HFFc6 (cell line): Measurements from ENCODE around the gene PRMT5. TPM values are rescaled to one million over a fixed set of nuclear protein-coding genes. Genes with fewer than 3 reads are reported as not detected.
"Not testable (repeated sequence)": the region's sequence is repeated elsewhere in the genome, so short reads cannot be mapped to it uniquely, and the experiment has no call there.

Experiments used
- DNase-seq: peaks from one replicate; pipeline ENCODE4 v3.0.0-alpha.2; 2018
- H3K27ac Mint-ChIP-seq: 2 replicates; pipeline ENCODE4 v1.8.0; 2020; ENCODE audit warnings: mild to moderate bottlenecking, mixed read lengths
- H3K27me3 Mint-ChIP-seq: 2 replicates; pipeline ENCODE4 v1.8.0; 2021; ENCODE audit warnings: mild to moderate bottlenecking, moderate library complexity, mixed read lengths; ENCODE audit not compliant: insufficient read depth
- H3K36me3 Mint-ChIP-seq: 2 replicates; pipeline ENCODE4 v1.8.0; 2021; ENCODE audit warnings: low read depth, mixed read lengths
- H3K4me1 Mint-ChIP-seq: 2 replicates; pipeline ENCODE4 v1.8.0; 2020; ENCODE audit warnings: low read depth, mixed read lengths
- H3K4me3 Mint-ChIP-seq: 2 replicates; pipeline ENCODE4 v1.8.0; 2020; ENCODE audit warnings: mild to moderate bottlenecking, moderate library complexity, mixed read lengths
- H3K9me3 Mint-ChIP-seq: 2 replicates; pipeline ENCODE4 v1.8.0; 2020; ENCODE audit warnings: mild to moderate bottlenecking, mixed read lengths
- total RNA-seq, 6 experiments: library from RNA; stranded (reverse); fragmentation: NEBNext Ultra II Directional; extraction: Animal tissue kit (Norgen Biotek cat#: 25700); gene quantifications; 2 replicates in 1 of 6; 3 replicates in 5 of 6; pipeline ENCODE4 v1.2.3, GENCODE V29; 2021
- TF ChIP-seq, protein P1 (sequence below): fragments of 200-600 bp; sonication (generic); IDR thresholded peaks from 2 replicates; pipeline ENCODE4 v1.5.0; 2021; ENCODE audit warnings: antibody characterized with exemption, mild to moderate bottlenecking

The PRMT5 gene
- total RNA-seq, 6 experiments from 2014 or later, result 102 to 125 (median 110) TPM

DNA sequence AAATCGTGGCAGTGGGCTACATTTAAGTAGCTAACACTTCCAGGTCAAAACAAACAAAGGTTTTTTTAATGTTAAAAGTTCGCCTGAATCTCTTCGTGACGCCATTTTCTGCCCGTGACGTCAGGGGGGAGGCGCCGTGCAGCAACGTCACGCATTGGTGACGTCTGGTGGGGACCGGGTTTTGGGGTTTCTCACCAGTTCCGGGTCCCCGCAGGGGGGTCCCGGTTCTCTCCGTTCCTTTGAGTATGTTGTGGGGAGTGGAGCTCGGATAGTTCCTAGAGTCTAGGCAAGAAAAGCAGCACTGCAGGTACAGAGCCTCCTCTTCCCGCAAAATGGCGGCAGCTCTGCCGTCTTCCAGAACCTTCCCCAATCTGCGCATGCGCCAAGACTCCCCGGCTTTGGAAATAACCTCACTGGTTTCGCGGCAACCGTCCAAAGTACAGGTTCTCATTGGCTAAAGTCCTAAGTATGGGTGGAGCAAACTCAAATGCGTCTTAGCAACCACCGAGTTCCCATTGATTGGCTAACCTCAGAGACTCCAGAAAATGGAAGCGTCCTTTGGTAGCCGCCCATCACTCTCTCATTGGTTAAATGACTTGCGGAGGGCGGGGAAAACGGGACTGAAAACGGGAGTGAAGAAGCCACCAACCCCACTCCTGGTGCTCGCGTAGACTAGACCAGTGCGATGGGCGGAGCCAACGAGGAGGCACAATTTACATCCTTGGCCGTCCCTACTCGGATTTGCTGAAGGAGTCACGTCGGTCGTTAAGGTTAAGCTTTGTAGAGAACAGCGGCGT lies 10.2 kb downstream of the PRMT5 start, which contains the start of gene RBM23:
TSS of gene RBM23 (minus strand) at position 346 of the 797 bp plus-strand sequence.
- H3K27ac Mint-ChIP-seq, result peak within 1 kb of the TSS; percentile 100
- H3K4me1 Mint-ChIP-seq, result peaks cover 55% of the 10 kb centered on the region
- peaks cover 8% of the 10 kb centered on the region for H3K9me3 Mint-ChIP-seq
- TF ChIP-seq, protein P1, sequence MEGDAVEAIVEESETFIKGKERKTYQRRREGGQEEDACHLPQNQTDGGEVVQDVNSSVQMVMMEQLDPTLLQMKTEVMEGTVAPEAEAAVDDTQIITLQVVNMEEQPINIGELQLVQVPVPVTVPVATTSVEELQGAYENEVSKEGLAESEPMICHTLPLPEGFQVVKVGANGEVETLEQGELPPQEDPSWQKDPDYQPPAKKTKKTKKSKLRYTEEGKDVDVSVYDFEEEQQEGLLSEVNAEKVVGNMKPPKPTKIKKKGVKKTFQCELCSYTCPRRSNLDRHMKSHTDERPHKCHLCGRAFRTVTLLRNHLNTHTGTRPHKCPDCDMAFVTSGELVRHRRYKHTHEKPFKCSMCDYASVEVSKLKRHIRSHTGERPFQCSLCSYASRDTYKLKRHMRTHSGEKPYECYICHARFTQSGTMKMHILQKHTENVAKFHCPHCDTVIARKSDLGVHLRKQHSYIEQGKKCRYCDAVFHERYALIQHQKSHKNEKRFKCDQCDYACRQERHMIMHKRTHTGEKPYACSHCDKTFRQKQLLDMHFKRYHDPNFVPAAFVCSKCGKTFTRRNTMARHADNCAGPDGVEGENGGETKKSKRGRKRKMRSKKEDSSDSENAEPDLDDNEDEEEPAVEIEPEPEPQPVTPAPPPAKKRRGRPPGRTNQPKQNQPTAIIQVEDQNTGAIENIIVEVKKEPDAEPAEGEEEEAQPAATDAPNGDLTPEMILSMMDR, result no peak
- DNase-seq, result peak; percentile 100
- H3K36me3 Mint-ChIP-seq, result peaks cover 65% of the 10 kb centered on the region
- H3K4me3 Mint-ChIP-seq, result peak within 1 kb of the TSS; percentile 100
- H3K27me3 Mint-ChIP-seq, result peaks cover 9% of the 10 kb centered on the region

DNA sequence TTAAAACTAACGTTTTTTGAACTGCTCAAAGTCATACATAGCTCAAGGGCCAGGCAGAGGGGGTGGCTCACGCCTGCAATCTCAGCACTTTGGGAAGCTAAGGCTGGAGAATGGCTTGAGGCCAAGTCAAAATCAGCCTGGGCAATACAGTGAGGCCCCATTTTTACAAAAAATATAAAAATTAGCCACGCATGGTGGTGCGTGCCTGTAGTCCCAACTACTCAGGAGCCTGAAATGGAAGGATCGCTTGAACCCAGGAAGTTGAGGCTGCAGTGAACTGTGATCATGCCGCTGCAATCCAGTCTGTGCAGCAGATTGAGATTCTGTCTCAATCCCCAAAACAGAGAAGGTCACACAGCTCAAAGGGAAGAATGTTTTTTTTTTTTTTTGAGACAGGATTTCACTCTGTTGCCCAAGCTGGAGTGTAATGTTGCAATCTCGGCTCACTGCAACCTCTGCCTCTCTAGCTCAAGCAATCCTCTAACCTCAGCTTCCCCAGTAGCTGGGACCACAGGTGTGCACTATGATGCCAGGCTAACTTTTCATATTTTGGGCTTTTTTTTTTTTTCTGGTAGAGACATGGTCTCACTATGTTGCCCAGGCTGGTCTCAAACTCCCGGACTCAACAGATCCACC lies 13.2 kb downstream of the PRMT5 start:
- Mint-ChIP-seq H3K4me3 (no peak overlapping the region), H3K4me1 (peaks cover 32% of the 10 kb centered on the region), H3K9me3 (peaks cover 8% of the 10 kb centered on the region), H3K27ac (no peak overlapping the region), H3K27me3 (peaks cover 9% of the 10 kb centered on the region), H3K36me3 (peaks cover 45% of the 10 kb centered on the region)
- DNase-seq, result no peak
- TF ChIP-seq, protein P1, result no peak

DNA sequence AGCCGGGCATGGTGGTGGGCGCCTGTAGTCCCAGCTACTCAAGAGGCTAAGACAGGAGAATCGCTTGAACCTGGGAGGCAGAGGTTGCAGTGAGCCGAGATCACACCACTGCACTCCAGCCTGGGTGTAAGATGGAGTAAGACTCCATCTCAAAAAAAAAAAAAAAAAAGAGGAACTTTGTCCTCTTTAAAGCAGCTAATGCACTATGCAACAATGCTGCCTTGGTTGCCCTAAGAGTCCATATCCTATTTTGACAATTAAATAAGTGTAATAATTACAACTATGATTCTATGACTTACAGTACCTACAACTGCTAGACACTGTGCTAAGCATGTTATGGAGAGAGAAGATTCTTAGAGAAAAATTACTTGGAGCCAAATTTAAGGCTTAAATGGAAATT lies 14.3 kb downstream of the PRMT5 start:
- not testable (repeated sequence) for H3K9me3 Mint-ChIP-seq, H3K27me3 Mint-ChIP-seq, H3K27ac Mint-ChIP-seq, H3K4me3 Mint-ChIP-seq, DNase-seq
- peaks cover 35% of the 10 kb centered on the region for H3K36me3 Mint-ChIP-seq
- peaks cover 26% of the 10 kb centered on the region for H3K4me1 Mint-ChIP-seq

DNA sequence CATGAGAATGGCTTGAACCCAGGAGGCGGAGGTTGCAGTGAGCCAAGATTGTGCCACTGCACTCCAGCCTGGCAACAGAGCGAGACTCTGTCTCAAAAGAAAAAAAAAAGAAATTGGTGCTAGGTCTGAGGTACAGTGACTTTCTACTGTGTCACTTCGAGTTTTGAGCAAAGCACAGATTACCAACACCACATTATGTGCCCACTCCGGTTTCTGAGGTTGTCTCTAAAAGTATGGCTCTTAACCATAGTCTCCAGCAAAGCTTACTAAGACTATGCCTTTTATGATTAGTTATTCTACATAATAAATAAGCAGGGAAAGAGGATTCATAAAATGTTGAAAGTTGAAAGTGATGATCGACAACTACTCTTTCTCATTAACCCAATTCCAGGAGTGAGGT lies 18.3 kb downstream of the PRMT5 start:
- Mint-ChIP-seq H3K27ac (no peak overlapping the region), H3K4me1 (no peaks in the 10 kb centered on the region), H3K36me3 (peaks cover 25% of the 10 kb centered on the region), H3K27me3 (no peaks in the 10 kb centered on the region; the same call in 1 of the 2 replicates), H3K9me3 (no peaks in the 10 kb centered on the region), H3K4me3 (no peak overlapping the region)
- TF ChIP-seq, protein P1, result no peak
- DNase-seq, result no peak

DNA sequence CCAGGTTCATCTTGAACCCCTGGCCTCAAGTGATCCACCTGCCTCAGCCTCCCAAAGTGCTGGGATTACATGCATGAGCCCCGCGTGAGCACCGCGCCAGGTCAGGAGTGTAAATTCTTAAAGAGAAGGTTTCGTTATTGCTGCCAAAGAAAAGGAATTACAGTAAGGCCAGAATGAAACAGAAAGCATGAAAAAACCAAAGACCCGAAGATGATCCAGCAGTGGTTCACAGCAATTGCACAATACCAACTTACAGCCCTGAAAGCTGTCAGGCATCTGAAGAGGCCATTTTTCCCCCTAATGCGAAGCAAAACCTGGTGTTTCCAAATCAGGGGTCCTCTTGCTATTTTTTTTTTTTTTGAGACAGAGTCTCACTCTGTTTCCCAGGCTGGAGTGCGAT lies 20.6 kb downstream of the PRMT5 start:
- TF ChIP-seq, protein P1, result no peak
- H3K27me3 Mint-ChIP-seq, result no peaks in the 10 kb centered on the region; the same call in 1 of the 2 replicates
- peaks cover 37% of the 10 kb centered on the region for H3K36me3 Mint-ChIP-seq
- no peaks in the 10 kb centered on the region for H3K4me1 Mint-ChIP-seq
- no peaks in the 10 kb centered on the region for H3K9me3 Mint-ChIP-seq
- no peak overlapping the region for H3K27ac Mint-ChIP-seq
- no peak overlapping the region for H3K4me3 Mint-ChIP-seq
- no peak for DNase-seq

DNA sequence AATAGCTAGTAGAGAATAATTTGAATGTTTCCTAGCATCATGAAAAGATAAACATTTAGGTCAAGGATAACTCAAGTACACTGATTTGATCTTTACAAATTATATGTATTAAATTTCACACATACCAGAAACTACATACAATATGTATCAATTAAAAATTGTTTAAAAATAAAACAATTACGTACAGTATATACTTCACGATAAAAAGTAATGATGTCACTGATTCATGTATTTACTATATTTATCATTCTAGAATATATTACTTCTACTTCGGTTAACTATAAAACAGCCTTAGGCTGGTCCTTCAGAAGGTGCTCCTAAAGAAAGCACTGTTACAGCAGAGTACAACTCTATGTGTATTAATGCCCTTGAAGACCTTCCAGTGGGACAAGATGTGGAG lies 21.7 kb downstream of the PRMT5 start:
- no peak for DNase-seq
- TF ChIP-seq, protein P1, result no peak
- Mint-ChIP-seq H3K27me3 (no peaks in the 10 kb centered on the region; the same call in 1 of the 2 replicates), H3K4me1 (no peaks in the 10 kb centered on the region), H3K36me3 (peaks cover 38% of the 10 kb centered on the region), H3K9me3 (no peaks in the 10 kb centered on the region), H3K4me3 (no peak overlapping the region), H3K27ac (no peak overlapping the region)
